ENCODE data around the gene SWSAP1.

Gene SWSAP1

GRCh38 chr19:11374433-11375142 is at the start of gene SWSAP1:
TSS of gene SWSAP1 (plus strand) at chr19:11374666. CDS start at chr19:11374681, 15 bp downstream.
- TF ChIP-seq GATA3 (IDR thresholded peaks at IDR 0.05; ENCODE audit: low read depth, low read length): no peak

- TF ChIP-seq GATA2 (IDR thresholded peaks at IDR 0.05; ENCODE audit: low read depth, low read length): no peak
- no peak for TF ChIP-seq GATA3 (IDR thresholded peaks at IDR 0.05; ENCODE audit: low read depth, low read length)
These were observed 49.6 kb upstream of the SWSAP1 start for GRCh38 chr19:11324748-11325389.

GRCh38 chr19:11325544-11325943 is 48.9 kb upstream of the SWSAP1 start:
- TF ChIP-seq GATA3 (IDR thresholded peaks at IDR 0.05; ENCODE audit: low read depth, low read length): no peak
- TF ChIP-seq GATA2 (IDR thresholded peaks at IDR 0.05; ENCODE audit: low read depth, low read length): no peak

GRCh38 chr19:11330127-11330526 is 44.3 kb upstream of the SWSAP1 start:
- TF ChIP-seq GATA3 (IDR thresholded peaks at IDR 0.05; ENCODE audit: low read depth, low read length) (no peak), GATA2 (IDR thresholded peaks at IDR 0.05; ENCODE audit: low read depth, low read length) (no peak)

GRCh38 chr19:11331502-11331901 is 43.0 kb upstream of the SWSAP1 start:
- no peak for TF ChIP-seq GATA3 (IDR thresholded peaks at IDR 0.05; ENCODE audit: low read depth, low read length)
- no peak for TF ChIP-seq GATA2 (IDR thresholded peaks at IDR 0.05; ENCODE audit: low read depth, low read length)

- TF ChIP-seq GATA3 (IDR thresholded peaks at IDR 0.05; ENCODE audit: low read depth, low read length) (no peak), GATA2 (IDR thresholded peaks at IDR 0.05; ENCODE audit: low read depth, low read length) (no peak)
These were observed 41.6 kb upstream of the SWSAP1 start for GRCh38 chr19:11332822-11333221.

GRCh38 chr19:11335449-11336146 is 38.9 kb upstream of the SWSAP1 start:
- TF ChIP-seq GATA2 (IDR thresholded peaks at IDR 0.05; ENCODE audit: low read depth, low read length): no peak
- TF ChIP-seq GATA3 (IDR thresholded peaks at IDR 0.05; ENCODE audit: low read depth, low read length): no peak

GRCh38 chr19:11337080-11337479 is 37.4 kb upstream of the SWSAP1 start:
- TF ChIP-seq GATA3 (IDR thresholded peaks at IDR 0.05; ENCODE audit: low read depth, low read length) (no peak), GATA2 (IDR thresholded peaks at IDR 0.05; ENCODE audit: low read depth, low read length) (no peak)

GRCh38 chr19:11338121-11338520 is 36.3 kb upstream of the SWSAP1 start:
- TF ChIP-seq GATA3 (IDR thresholded peaks at IDR 0.05; ENCODE audit: low read depth, low read length): no peak
- TF ChIP-seq GATA2 (IDR thresholded peaks at IDR 0.05; ENCODE audit: low read depth, low read length): no peak

- no peak for TF ChIP-seq GATA3 (IDR thresholded peaks at IDR 0.05; ENCODE audit: low read depth, low read length)
- no peak for TF ChIP-seq GATA2 (IDR thresholded peaks at IDR 0.05; ENCODE audit: low read depth, low read length)
These were observed 35.8 kb upstream of the SWSAP1 start for GRCh38 chr19:11338569-11339253.

- TF ChIP-seq GATA3 (IDR thresholded peaks at IDR 0.05; ENCODE audit: low read depth, low read length): no peak
- TF ChIP-seq GATA2 (IDR thresholded peaks at IDR 0.05; ENCODE audit: low read depth, low read length): no peak
These were observed 35.0 kb upstream of the SWSAP1 start, which contains the start of gene RAB3D for GRCh38 chr19:11339254-11340098. TSS of gene RAB3D (minus strand) at chr19:11339657. CDS start at chr19:11337399, 2,258 bp downstream.

GRCh38 chr19:11342429-11342828 is 32.0 kb upstream of the SWSAP1 start:
- TF ChIP-seq GATA3 (IDR thresholded peaks at IDR 0.05; ENCODE audit: low read depth, low read length): no peak
- no peak for TF ChIP-seq GATA2 (IDR thresholded peaks at IDR 0.05; ENCODE audit: low read depth, low read length)

GRCh38 chr19:11345122-11345803 is 29.2 kb upstream of the SWSAP1 start:
- TF ChIP-seq GATA3 (IDR thresholded peaks at IDR 0.05; ENCODE audit: low read depth, low read length): no peak
- no peak for TF ChIP-seq GATA2 (IDR thresholded peaks at IDR 0.05; ENCODE audit: low read depth, low read length)
